ENCODE data around the gene SAMD4A.

The SAMD4A gene

GRCh38 chr14:54568821-54569595, 2.1 kb downstream of the SAMD4A start:
- Histone ChIP-seq H3K4me1 (ENCODE audit: control insufficient read depth, insufficient read depth, low read length) (peaks cover 11% of the 10 kb centered on the region), H3K9me3 (ENCODE audit: control insufficient read depth, low read length) (no peaks in the 10 kb centered on the region), H3K9ac (ENCODE audit: low read length) (no peak overlapping the region), H3K27me3 (ENCODE audit: control insufficient read depth, insufficient read depth, low read length) (peaks cover 29% of the 10 kb centered on the region), H3K4me3 (ENCODE audit: low read length) (no peak overlapping the region), H3K36me3 (ENCODE audit: control insufficient read depth, insufficient read depth, low read length) (no peaks in the 10 kb centered on the region)

- H3K9ac ChIP-seq (ENCODE audit: low read length): no peak overlapping the region
Observed at GRCh38 chr14:54570047-54570446, 3.1 kb downstream of the SAMD4A start.

GRCh38 chr14:54570631-54571415, 3.9 kb downstream of the SAMD4A start:
- Histone ChIP-seq H3K4me3 (ENCODE audit: low read length) (no peak overlapping the region), H3K4me1 (ENCODE audit: control insufficient read depth, insufficient read depth, low read length) (peaks cover 5% of the 10 kb centered on the region), H3K27me3 (ENCODE audit: control insufficient read depth, insufficient read depth, low read length) (peaks cover 29% of the 10 kb centered on the region), H3K9ac (ENCODE audit: low read length) (no peak overlapping the region), H3K36me3 (ENCODE audit: control insufficient read depth, insufficient read depth, low read length) (no peaks in the 10 kb centered on the region), H3K9me3 (ENCODE audit: control insufficient read depth, low read length) (no peaks in the 10 kb centered on the region)

More at GRCh38 chr14:54570047-54570446, 3.1 kb downstream of the SAMD4A start:
- H3K4me3 ChIP-seq (ENCODE audit: low read length): no peak overlapping the region
- no peaks in the 10 kb centered on the region for H3K36me3 ChIP-seq (ENCODE audit: control insufficient read depth, insufficient read depth, low read length)
- no peaks in the 10 kb centered on the region for H3K9me3 ChIP-seq (ENCODE audit: control insufficient read depth, low read length)
- H3K4me1 ChIP-seq (ENCODE audit: control insufficient read depth, insufficient read depth, low read length): peaks cover 5% of the 10 kb centered on the region
- peaks cover 29% of the 10 kb centered on the region for H3K27me3 ChIP-seq (ENCODE audit: control insufficient read depth, insufficient read depth, low read length)

GRCh38 chr14:54572316-54572715, 5.4 kb downstream of the SAMD4A start:
- Histone ChIP-seq H3K27me3 (ENCODE audit: control insufficient read depth, insufficient read depth, low read length) (peaks cover 18% of the 10 kb centered on the region), H3K9me3 (ENCODE audit: control insufficient read depth, low read length) (no peaks in the 10 kb centered on the region), H3K4me3 (ENCODE audit: low read length) (no peak overlapping the region), H3K4me1 (ENCODE audit: control insufficient read depth, insufficient read depth, low read length) (no peaks in the 10 kb centered on the region), H3K36me3 (ENCODE audit: control insufficient read depth, insufficient read depth, low read length) (no peaks in the 10 kb centered on the region), H3K9ac (ENCODE audit: low read length) (no peak overlapping the region)

- Histone ChIP-seq H3K36me3 (ENCODE audit: control insufficient read depth, insufficient read depth, low read length) (no peaks in the 10 kb centered on the region), H3K9me3 (ENCODE audit: control insufficient read depth, low read length) (no peaks in the 10 kb centered on the region), H3K27me3 (ENCODE audit: control insufficient read depth, insufficient read depth, low read length) (peaks cover under 1% of the 10 kb centered on the region), H3K4me3 (ENCODE audit: low read length) (no peak overlapping the region), H3K9ac (ENCODE audit: low read length) (no peak overlapping the region), H3K4me1 (ENCODE audit: control insufficient read depth, insufficient read depth, low read length) (no peaks in the 10 kb centered on the region)
Observed at GRCh38 chr14:54574528-54574927, 7.6 kb downstream of the SAMD4A start.

- H3K4me1 ChIP-seq (ENCODE audit: control insufficient read depth, insufficient read depth, low read length): no peaks in the 10 kb centered on the region
- H3K27me3 ChIP-seq (ENCODE audit: control insufficient read depth, insufficient read depth, low read length): no peaks in the 10 kb centered on the region
- no peaks in the 10 kb centered on the region for H3K36me3 ChIP-seq (ENCODE audit: control insufficient read depth, insufficient read depth, low read length)
- H3K9me3 ChIP-seq (ENCODE audit: control insufficient read depth, low read length): no peaks in the 10 kb centered on the region
- no peak overlapping the region for H3K9ac ChIP-seq (ENCODE audit: low read length)
- H3K4me3 ChIP-seq (ENCODE audit: low read length): no peak overlapping the region
Observed at GRCh38 chr14:54577494-54577893, 10.6 kb downstream of the SAMD4A start.

- Histone ChIP-seq H3K4me3 (ENCODE audit: low read length) (no peak overlapping the region), H3K4me1 (ENCODE audit: control insufficient read depth, insufficient read depth, low read length) (no peaks in the 10 kb centered on the region), H3K9me3 (ENCODE audit: control insufficient read depth, low read length) (no peaks in the 10 kb centered on the region), H3K36me3 (ENCODE audit: control insufficient read depth, insufficient read depth, low read length) (no peaks in the 10 kb centered on the region), H3K27me3 (ENCODE audit: control insufficient read depth, insufficient read depth, low read length) (no peaks in the 10 kb centered on the region), H3K9ac (ENCODE audit: low read length) (no peak overlapping the region)
Observed at GRCh38 chr14:54577977-54578376, 11.0 kb downstream of the SAMD4A start.

GRCh38 chr14:54579621-54580020, 12.7 kb downstream of the SAMD4A start:
- H3K27me3 ChIP-seq (ENCODE audit: control insufficient read depth, insufficient read depth, low read length): no peaks in the 10 kb centered on the region
- H3K9ac ChIP-seq (ENCODE audit: low read length): no peak overlapping the region
- H3K4me3 ChIP-seq (ENCODE audit: low read length): no peak overlapping the region
- no peaks in the 10 kb centered on the region for H3K36me3 ChIP-seq (ENCODE audit: control insufficient read depth, insufficient read depth, low read length)
- no peaks in the 10 kb centered on the region for H3K9me3 ChIP-seq (ENCODE audit: control insufficient read depth, low read length)
- H3K4me1 ChIP-seq (ENCODE audit: control insufficient read depth, insufficient read depth, low read length): no peaks in the 10 kb centered on the region

- Histone ChIP-seq H3K9ac (ENCODE audit: low read length) (no peak overlapping the region), H3K4me3 (ENCODE audit: low read length) (no peak overlapping the region), H3K9me3 (ENCODE audit: control insufficient read depth, low read length) (no peaks in the 10 kb centered on the region), H3K27me3 (ENCODE audit: control insufficient read depth, insufficient read depth, low read length) (no peaks in the 10 kb centered on the region), H3K4me1 (ENCODE audit: control insufficient read depth, insufficient read depth, low read length) (no peaks in the 10 kb centered on the region), H3K36me3 (ENCODE audit: control insufficient read depth, insufficient read depth, low read length) (no peaks in the 10 kb centered on the region)
Observed at GRCh38 chr14:54580933-54581332, 14.0 kb downstream of the SAMD4A start.

- H3K4me1 ChIP-seq (ENCODE audit: control insufficient read depth, insufficient read depth, low read length): no peaks in the 10 kb centered on the region
- no peaks in the 10 kb centered on the region for H3K27me3 ChIP-seq (ENCODE audit: control insufficient read depth, insufficient read depth, low read length)
- no peak overlapping the region for H3K4me3 ChIP-seq (ENCODE audit: low read length)
- no peaks in the 10 kb centered on the region for H3K36me3 ChIP-seq (ENCODE audit: control insufficient read depth, insufficient read depth, low read length)
- H3K9ac ChIP-seq (ENCODE audit: low read length): no peak overlapping the region
- no peaks in the 10 kb centered on the region for H3K9me3 ChIP-seq (ENCODE audit: control insufficient read depth, low read length)
Observed at GRCh38 chr14:54582334-54582733, 15.4 kb downstream of the SAMD4A start.

- Histone ChIP-seq H3K9ac (ENCODE audit: low read length) (no peak overlapping the region), H3K36me3 (ENCODE audit: control insufficient read depth, insufficient read depth, low read length) (no peaks in the 10 kb centered on the region), H3K9me3 (ENCODE audit: control insufficient read depth, low read length) (no peaks in the 10 kb centered on the region), H3K27me3 (ENCODE audit: control insufficient read depth, insufficient read depth, low read length) (no peaks in the 10 kb centered on the region), H3K4me3 (ENCODE audit: low read length) (no peak overlapping the region), H3K4me1 (ENCODE audit: control insufficient read depth, insufficient read depth, low read length) (no peaks in the 10 kb centered on the region)
Observed at GRCh38 chr14:54584097-54584496, 17.2 kb downstream of the SAMD4A start.

- H3K4me1 ChIP-seq (ENCODE audit: control insufficient read depth, insufficient read depth, low read length): no peaks in the 10 kb centered on the region
- H3K9me3 ChIP-seq (ENCODE audit: control insufficient read depth, low read length): no peaks in the 10 kb centered on the region
- no peak overlapping the region for H3K9ac ChIP-seq (ENCODE audit: low read length)
- no peaks in the 10 kb centered on the region for H3K27me3 ChIP-seq (ENCODE audit: control insufficient read depth, insufficient read depth, low read length)
- H3K36me3 ChIP-seq (ENCODE audit: control insufficient read depth, insufficient read depth, low read length): no peaks in the 10 kb centered on the region
- H3K4me3 ChIP-seq (ENCODE audit: low read length): no peak overlapping the region
Observed at GRCh38 chr14:54585214-54585613, 18.3 kb downstream of the SAMD4A start.
